Psoas muscle (tissue), 8 donors: Measurements from ENCODE around the gene UMODL1. TPM values are rescaled to one million over a fixed set of nuclear protein-coding genes. Genes with fewer than 3 reads are reported as not detected.

Experiments
- ATAC-seq, 4 donors: fragments of 200-7000 bp; cut with Tn5 transposase; one replicate each; pipeline ENCODE4 v1.9.1; 2020; ENCODE audit warnings: moderate library complexity in 3 of 4, mild to moderate bottlenecking in 2 of 4
- DNase-seq, 2 donors: peaks; one replicate each; pipeline ENCODE4 v3.0.0-alpha.2; 2020
- H3K27ac ChIP-seq: fragments of 200-600 bp; one replicate; pipeline ENCODE4 v1.8.0; 2022
- H3K27me3 ChIP-seq, 3 donors: fragments of 200-600 bp in 1 of 3; one replicate each; pipeline versions ENCODE4 v1.6.1 to v1.8.0; 2013 to 2022; ENCODE audit warnings: low read length in 2 of 3, mild to moderate bottlenecking in 2 of 3, moderate library complexity in 1 of 3; ENCODE audit not compliant: insufficient read depth in 3 of 3
- H3K36me3 ChIP-seq, 2 donors: fragments of 200-600 bp in 1 of 2; one replicate each; pipeline versions ENCODE4 v1.6.1 to v1.8.0; 2013 to 2022; ENCODE audit warnings: low read depth in 1 of 2, mild to moderate bottlenecking in 1 of 2, moderate library complexity in 1 of 2; ENCODE audit not compliant: insufficient read depth in 1 of 2
- H3K4me1 ChIP-seq: fragments of 200-600 bp; one replicate; pipeline ENCODE4 v1.8.0; 2022
- H3K4me3 ChIP-seq: fragments of 200-600 bp; one replicate; pipeline ENCODE4 v1.8.0; 2022; ENCODE audit warnings: mild to moderate bottlenecking
- H3K9me3 ChIP-seq: fragments of 200-600 bp; one replicate; pipeline ENCODE4 v1.8.0; 2022
- CTCF ChIP-seq: fragments of 200-600 bp; IDR thresholded peaks from one replicate; pipeline ENCODE4 v1.8.0; 2022; ENCODE audit warnings: antibody characterized with exemption
- WGBS, 3 donors: extraction: QIAGEN DNeasy Blood & Tissue Kit; methylation state at CpG; one replicate each; pipeline versions ENCODE4 v1.1.6 to v1.1.7; 2013; 5-methylcytosine and 5-hydroxymethylcytosine counted together
- intact Hi-C, 2 donors: fragments of 100-400 bp; cut with DNase I; formaldehyde crosslinking; loops; one replicate each; pipeline versions ENCODE4 v1.11.0 to v1.14.2; 2022
- polyA plus RNA-seq, 3 donors: library from polyadenylated mRNA; stranded (reverse); fragments of 200-250 nt; gene quantifications; one replicate each; pipeline ENCODE4 v1.2.3, GENCODE V29; 2013
- total RNA-seq, 4 donors: library from RNA; stranded (reverse); fragmentation: NEBNext Ultra II Directional in 2 of 4; extraction: Animal tissue kit (Norgen Biotek cat#: 25700) in 2 of 4; gene quantifications; one replicate each; pipeline versions ENCODE4 v1.2.1 to v1.2.4, GENCODE V29; 2021 to 2023
- donor health status: healthy with polysubstance abuse.
- donor health status: DM: no; HTN: no; CAD: no; lungs with moderate emphysema.
- donor health status: Bipolar disorder and iron deficiency.
- donor health status: healthy.
- donor health status: DM: yes; HTN: yes; CAD: no.
- donor health status: DM: no; HTN: no; CAD: no.
- donor health status: DM: no; HTN: no; CAD: no.
- donor health status: DM: yes; HTN: yes; CAD: no.

The UMODL1 gene
- total and polyA plus RNA-seq, 7 donors: not detected

- Histone ChIP-seq H3K27me3 (peaks cover 0 to 65% (median 5%) of the 10 kb centered on the region in 3 donors), H3K4me1 (no peaks in the 10 kb centered on the region), H3K9me3 (no peaks in the 10 kb centered on the region), H3K36me3 (no peaks in the 10 kb centered on the region), H3K27ac (no peak overlapping the region), H3K4me3 (no peak overlapping the region)
- 71 to 82% (median 74%) methylated on average over 19 of the region's 19 CpGs for WGBS, 3 donors
- TF ChIP-seq CTCF: no peak
- no peak for ATAC-seq
- DNase-seq: no peak
- intact Hi-C loops: no loop called here
Measured at GRCh38 chr21:42124826-42125570, 53.9 kb downstream of the UMODL1 start.

GRCh38 chr21:42125571-42126544, 54.7 kb downstream of the UMODL1 start:
- Histone ChIP-seq H3K9me3 (no peaks in the 10 kb centered on the region), H3K4me1 (no peaks in the 10 kb centered on the region), H3K4me3 (no peak overlapping the region), H3K36me3 (no peaks in the 10 kb centered on the region), H3K27ac (no peak overlapping the region), H3K27me3 (peaks cover 0 to 59% (median 5%) of the 10 kb centered on the region in 3 donors)
- intact Hi-C loops: no loop called here
- no peak for ATAC-seq
- WGBS, 3 donors: 67 to 72% (median 71%) methylated on average over 28 to 29 of the region's 29 CpGs
- no peak for TF ChIP-seq CTCF
- no peak for DNase-seq

- no peaks in the 10 kb centered on the region for H3K4me1 ChIP-seq
- H3K9me3 ChIP-seq: no peaks in the 10 kb centered on the region
- 71 to 79% (median 71%) methylated on average over 36 of the region's 36 CpGs for WGBS, 3 donors
- no peak overlapping the region for H3K27ac ChIP-seq
- intact Hi-C loops: no loop called here
- ATAC-seq: no peak
- H3K27me3 ChIP-seq: peaks cover 0 to 46% (median 5%) of the 10 kb centered on the region in 3 donors
- no peaks in the 10 kb centered on the region for H3K36me3 ChIP-seq
- TF ChIP-seq CTCF: no peak
- DNase-seq: no peak
- no peak overlapping the region for H3K4me3 ChIP-seq
Measured at GRCh38 chr21:42127164-42128150, 56.3 kb downstream of the UMODL1 start.
